Mesenchymal stem cell (in vitro differentiated cells and primary cell): ENCODE data around the gene DHRS13.
A peak's percentile ranks its signal among the peaks of the same experiment; 100 is the strongest.

Experiments used
- DNase-seq: peaks from one replicate; pipeline ENCODE4 v3.0.0-alpha.2; 2013
- H2AFZ ChIP-seq: one replicate; pipeline ENCODE4 v1.6.1; 2013; ENCODE audit warnings: low read depth, mild to moderate bottlenecking, control low read depth, inconsistent platforms, low read length, moderate library complexity
- H2AK5ac ChIP-seq: 2 replicates; pipeline ENCODE4 v1.6.1; 2013; ENCODE audit warnings: low read length, moderate library complexity, mild to moderate bottlenecking, inconsistent platforms; ENCODE audit not compliant: severe bottlenecking
- H2BK120ac ChIP-seq: one replicate; pipeline ENCODE4 v1.6.1; 2013; ENCODE audit warnings: low read depth, mild to moderate bottlenecking, inconsistent platforms, low read length, moderate library complexity
- H2BK12ac ChIP-seq, 2 experiments: one replicate each; pipeline ENCODE4 v1.6.1; 2013; ENCODE audit warnings: inconsistent platforms in 2 of 2, low read length in 2 of 2, mild to moderate bottlenecking in 2 of 2, moderate library complexity in 2 of 2, control low read depth in 1 of 2
- H2BK15ac ChIP-seq: one replicate; pipeline ENCODE4 v1.6.1; 2013; ENCODE audit warnings: mild to moderate bottlenecking, low read depth, inconsistent platforms; ENCODE audit not compliant: poor library complexity, severe bottlenecking
- H2BK5ac ChIP-seq: 2 replicates; pipeline ENCODE4 v1.6.1; 2013; ENCODE audit warnings: low read depth, mild to moderate bottlenecking, low read length, control low read depth, inconsistent platforms; ENCODE audit not compliant: poor library complexity, severe bottlenecking
- H3K14ac ChIP-seq, 2 experiments: one replicate each; pipeline ENCODE4 v1.6.1; 2013; ENCODE audit warnings: inconsistent platforms in 2 of 2, low read length in 2 of 2, control low read depth in 1 of 2, mild to moderate bottlenecking in 1 of 2, moderate library complexity in 1 of 2
- H3K18ac ChIP-seq, 2 experiments: one replicate each; pipeline ENCODE4 v1.6.1; 2013; ENCODE audit warnings: inconsistent platforms in 2 of 2, low read length in 2 of 2, control low read depth in 1 of 2, low read depth in 1 of 2, mild to moderate bottlenecking in 1 of 2
- H3K23ac ChIP-seq, 2 experiments: one replicate each; pipeline ENCODE4 v1.6.1; 2013; ENCODE audit warnings: inconsistent platforms in 2 of 2, low read length in 2 of 2, mild to moderate bottlenecking in 2 of 2, moderate library complexity in 2 of 2, control low read depth in 1 of 2
- H3K27ac ChIP-seq: 2 replicates; pipeline ENCODE4 v1.5.1; 2013; ENCODE audit warnings: mild to moderate bottlenecking, moderate library complexity, low read length, control low read depth, inconsistent platforms; ENCODE audit not compliant: poor library complexity, severe bottlenecking
- H3K27me3 ChIP-seq, 2 experiments: 2 replicates each; pipeline versions ENCODE4 v1.6.1 to v1.7.0; 2013; ENCODE audit warnings: low read length in 2 of 2, mild to moderate bottlenecking in 2 of 2, moderate library complexity in 2 of 2, control low read depth in 1 of 2, inconsistent platforms in 1 of 2; ENCODE audit not compliant: control insufficient read depth in 1 of 2, insufficient read depth in 1 of 2
- H3K36me3 ChIP-seq, 2 experiments: 2 replicates each; pipeline versions ENCODE4 v1.6.1 to v1.7.0; 2013; ENCODE audit warnings: low read length in 2 of 2, control low read depth in 1 of 2, inconsistent platforms in 1 of 2, low read depth in 1 of 2, mild to moderate bottlenecking in 1 of 2; ENCODE audit not compliant: insufficient read depth in 2 of 2, control insufficient read depth in 1 of 2
- H3K4ac ChIP-seq, 2 experiments: one replicate each; pipeline ENCODE4 v1.6.1; 2013; ENCODE audit warnings: inconsistent platforms in 2 of 2, low read length in 2 of 2, mild to moderate bottlenecking in 2 of 2, moderate library complexity in 2 of 2, control low read depth in 1 of 2, low read depth in 1 of 2
- H3K4me1 ChIP-seq: 2 replicates; pipeline ENCODE4 v1.6.1; 2013; ENCODE audit warnings: low read depth, low read length, control low read depth; ENCODE audit not compliant: control insufficient read depth, insufficient read depth
- H3K4me2 ChIP-seq: 2 replicates; pipeline ENCODE4 v1.6.1; 2013; ENCODE audit warnings: low read length, mild to moderate bottlenecking, inconsistent platforms; ENCODE audit not compliant: poor library complexity, severe bottlenecking
- H3K4me3 ChIP-seq, 2 experiments: 2 replicates each; pipeline versions ENCODE4 v1.5.1 to v1.7.0; 2013; ENCODE audit warnings: low read length in 2 of 2, mild to moderate bottlenecking in 2 of 2, control low read depth in 1 of 2, low read depth in 1 of 2; ENCODE audit not compliant: insufficient read depth in 1 of 2
- H3K79me1 ChIP-seq: replicated peaks from 2 replicates; pipeline ENCODE4 v1.6.1; 2013; ENCODE audit warnings: mild to moderate bottlenecking, control low read depth, low read length, inconsistent platforms; ENCODE audit not compliant: poor library complexity, severe bottlenecking
- H3K9ac ChIP-seq: 2 replicates; pipeline ENCODE4 v1.7.0; 2013; ENCODE audit warnings: mild to moderate bottlenecking, low read length, moderate library complexity
- H3K9me3 ChIP-seq: 2 replicates; pipeline ENCODE4 v1.7.0; 2013; ENCODE audit warnings: mild to moderate bottlenecking, low read length; ENCODE audit not compliant: control insufficient read depth
- H4K8ac ChIP-seq: one replicate; pipeline ENCODE4 v1.6.1; 2013; ENCODE audit warnings: inconsistent platforms, mild to moderate bottlenecking, low read length, moderate library complexity
- H4K91ac ChIP-seq: one replicate; pipeline ENCODE4 v1.6.1; 2013; ENCODE audit warnings: mild to moderate bottlenecking, low read length, inconsistent platforms
- WGBS: methylation state at CpG from one replicate; pipeline ENCODE4 v1.1.7; 2013; ENCODE audit warnings: mixed read lengths; 5-methylcytosine and 5-hydroxymethylcytosine counted together

DHRS13 gene

GRCh38 chr17:28940675-28941074, 37.8 kb upstream of the DHRS13 start:
- H2BK15ac ChIP-seq = no peak overlapping the region
- no peak overlapping the region for H3K14ac ChIP-seq
- no peak overlapping the region for H2BK120ac ChIP-seq
- H2AFZ ChIP-seq = no peak overlapping the region
- no peak overlapping the region for H3K4me3 ChIP-seq
- no peak overlapping the region for H2BK5ac ChIP-seq
- H4K8ac ChIP-seq = no peak overlapping the region
- DNase-seq = no peak
- H3K4me2 ChIP-seq = no peak overlapping the region
- no peak overlapping the region for H3K18ac ChIP-seq
- 90% methylated on average over 3 of the region's 3 CpGs for WGBS
- H3K27ac ChIP-seq = no peak overlapping the region
- H3K27me3 ChIP-seq = no peaks in the 10 kb centered on the region
- H3K4me1 ChIP-seq = peaks cover 4% of the 10 kb centered on the region
- H3K4ac ChIP-seq = no peak overlapping the region
- H3K36me3 ChIP-seq = peaks cover 7 to 32% of the 10 kb centered on the region in 2 experiments
- H3K23ac ChIP-seq = no peak overlapping the region
- no peaks in the 10 kb centered on the region for H3K9me3 ChIP-seq
- no peak overlapping the region for H3K9ac ChIP-seq
- no peaks in the 10 kb centered on the region for H3K79me1 ChIP-seq
- no peak overlapping the region for H2AK5ac ChIP-seq
- H4K91ac ChIP-seq = peak overlapping the region; percentile 62
- H2BK12ac ChIP-seq = no peak overlapping the region

- no peak for DNase-seq
- Histone ChIP-seq H3K4me1 (peaks cover 3% of the 10 kb centered on the region), H2BK120ac (no peak overlapping the region), H4K8ac (no peak overlapping the region), H4K91ac (no peak overlapping the region), H3K23ac (no peak overlapping the region), H3K9ac (no peak overlapping the region), H3K27ac (no peak overlapping the region), H3K79me1 (no peaks in the 10 kb centered on the region), H3K18ac (no peak overlapping the region), H3K36me3 (peaks cover 7 to 35% of the 10 kb centered on the region in 2 experiments), H2AFZ (no peak overlapping the region), H2BK15ac (no peak overlapping the region), H3K4ac (no peak overlapping the region), H3K27me3 (no peaks in the 10 kb centered on the region), H3K4me2 (no peak overlapping the region), H2AK5ac (no peak overlapping the region), H2BK12ac (no peak overlapping the region), H3K4me3 (no peak overlapping the region), H3K14ac (no peak overlapping the region), H2BK5ac (no peak overlapping the region), H3K9me3 (no peaks in the 10 kb centered on the region)
- WGBS = 90% methylated on average over 3 of the region's 3 CpGs
Observed at GRCh38 chr17:28940142-28940541, 37.3 kb upstream of the DHRS13 start.

- Histone ChIP-seq H3K23ac (peak overlapping the region in 1 of 2 experiments; percentile 84), H3K4ac (no peak overlapping the region), H4K91ac (no peak overlapping the region), H3K14ac (no peak overlapping the region), H3K27me3 (no peaks in the 10 kb centered on the region), H3K9me3 (no peaks in the 10 kb centered on the region), H3K27ac (no peak overlapping the region), H2BK12ac (no peak overlapping the region), H3K4me1 (no peaks in the 10 kb centered on the region), H3K79me1 (no peaks in the 10 kb centered on the region), H3K4me3 (no peak overlapping the region), H2BK120ac (no peak overlapping the region), H3K9ac (no peak overlapping the region), H2BK15ac (no peak overlapping the region), H3K36me3 (peaks cover 9 to 34% of the 10 kb centered on the region in 2 experiments), H4K8ac (no peak overlapping the region), H3K18ac (no peak overlapping the region), H3K4me2 (no peak overlapping the region), H2BK5ac (no peak overlapping the region), H2AFZ (no peak overlapping the region), H2AK5ac (no peak overlapping the region)
- DNase-seq = no peak
Observed at GRCh38 chr17:28938552-28938951, 35.7 kb upstream of the DHRS13 start.

- H3K23ac ChIP-seq = no peak overlapping the region
- H3K27ac ChIP-seq = no peak overlapping the region
- 96% methylated on average over 4 of the region's 5 CpGs for WGBS
- H3K27me3 ChIP-seq = no peaks in the 10 kb centered on the region
- H2AFZ ChIP-seq = no peak overlapping the region
- no peak overlapping the region for H3K14ac ChIP-seq
- no peak overlapping the region for H2BK15ac ChIP-seq
- H2AK5ac ChIP-seq = no peak overlapping the region
- H3K9me3 ChIP-seq = no peaks in the 10 kb centered on the region
- H3K4me1 ChIP-seq = no peaks in the 10 kb centered on the region
- no peak overlapping the region for H2BK120ac ChIP-seq
- H3K9ac ChIP-seq = no peak overlapping the region
- no peak overlapping the region for H4K91ac ChIP-seq
- peaks cover 3% of the 10 kb centered on the region for H3K79me1 ChIP-seq
- no peak overlapping the region for H3K18ac ChIP-seq
- no peak overlapping the region for H3K4ac ChIP-seq
- peaks cover 11 to 25% of the 10 kb centered on the region in 2 experiments for H3K36me3 ChIP-seq
- DNase-seq = peak; percentile 72
- no peak overlapping the region for H3K4me3 ChIP-seq
- H3K4me2 ChIP-seq = no peak overlapping the region
- no peak overlapping the region for H4K8ac ChIP-seq
- no peak overlapping the region for H2BK5ac ChIP-seq
- no peak overlapping the region for H2BK12ac ChIP-seq
Observed at GRCh38 chr17:28937044-28937729, 34.3 kb upstream of the DHRS13 start.
